Activated CD4-positive, alpha-beta T cell treated with anti-CD3 and anti-CD28 coated beads, Interleukin-2, Interleukin-4, amounts not matched to agents 100 ng/mL and 50 ng/mL, durations not matched to agents 16 hours and 8 hours (primary cell): Measurements from ENCODE around the gene PRR23B.

Source experiments
- DNase-seq: peaks from one replicate; pipeline ENCODE4 v3.0.0-alpha.2; 2020; ENCODE audit warnings: low spot score

PRR23B gene

DNA sequence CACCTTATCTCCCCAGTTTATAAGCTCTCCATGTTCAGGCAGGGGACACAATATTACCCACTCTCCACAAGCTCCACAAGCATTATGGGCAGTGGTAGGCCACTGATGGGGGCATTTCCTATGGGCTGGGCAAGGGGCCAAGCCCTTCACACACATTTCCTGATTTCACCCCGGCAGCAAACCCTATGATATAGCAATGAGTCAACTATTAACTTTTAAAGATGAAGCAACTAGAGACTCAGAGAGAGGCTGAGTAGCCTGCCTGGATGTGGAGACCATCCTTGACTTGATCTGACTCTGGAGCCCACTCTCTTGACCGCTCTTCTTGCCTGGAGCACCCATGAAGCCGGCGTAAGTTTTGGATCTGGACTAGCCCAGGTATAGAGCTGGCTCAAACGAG, 46.3 kb downstream of the PRR23B start:
- no peak for DNase-seq

DNA sequence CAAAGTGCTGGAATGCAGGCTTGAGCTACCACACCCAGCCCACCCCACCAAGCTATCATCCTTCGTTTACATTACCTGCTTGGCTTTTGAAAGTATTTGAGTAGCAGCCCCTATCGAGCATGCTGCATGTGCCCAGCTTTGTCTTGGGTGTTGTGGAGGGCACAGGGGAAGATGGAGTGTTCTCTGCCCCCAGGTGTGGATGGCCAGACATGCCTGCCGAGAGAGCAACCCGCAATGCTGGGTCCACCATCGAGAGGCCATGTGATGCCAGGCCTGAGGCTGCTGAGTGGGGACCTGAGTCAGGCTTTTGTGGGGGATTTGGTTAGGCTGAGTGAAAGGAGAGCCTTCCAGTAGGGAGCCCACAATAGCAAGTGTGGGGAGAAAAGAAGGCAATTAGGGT, 47.8 kb downstream of the PRR23B start:
- no peak for DNase-seq

DNA sequence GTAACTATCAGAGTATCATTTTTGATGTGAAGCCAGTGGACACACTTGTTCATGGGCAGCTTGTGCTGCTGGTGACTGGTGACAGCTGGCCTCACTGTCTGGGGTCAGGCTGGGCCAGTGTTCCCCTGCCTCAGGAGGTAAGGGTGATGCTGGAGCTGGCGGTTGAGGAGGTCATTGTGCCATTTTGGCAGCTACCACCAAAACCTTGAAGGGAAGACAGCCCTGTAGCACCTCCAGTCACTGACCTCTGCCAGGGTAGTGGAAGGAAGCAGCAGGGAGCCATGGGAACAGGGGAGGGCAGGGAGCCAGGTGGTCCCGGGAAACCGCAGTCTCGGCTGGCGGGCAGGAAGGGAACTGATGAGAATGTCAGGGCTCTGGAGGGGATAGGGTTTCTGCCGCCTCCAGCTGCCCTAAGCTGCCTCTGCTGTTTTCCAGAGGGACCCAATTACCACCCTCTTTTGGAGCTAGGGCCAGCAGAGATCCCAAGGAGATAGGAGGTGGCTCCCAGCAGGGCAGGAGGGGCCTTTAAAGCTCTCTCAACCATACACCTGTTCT, 48.9 kb downstream of the PRR23B start:
- no peak for DNase-seq
